ENCODE data around the gene CHMP4B.

The CHMP4B gene

GRCh38 chr20:33894798-33895197, 83.7 kb downstream of the CHMP4B start:
- FAIRE-seq (no peak), DNase-seq (ENCODE audit: low spot score) (no peak)

DNA sequence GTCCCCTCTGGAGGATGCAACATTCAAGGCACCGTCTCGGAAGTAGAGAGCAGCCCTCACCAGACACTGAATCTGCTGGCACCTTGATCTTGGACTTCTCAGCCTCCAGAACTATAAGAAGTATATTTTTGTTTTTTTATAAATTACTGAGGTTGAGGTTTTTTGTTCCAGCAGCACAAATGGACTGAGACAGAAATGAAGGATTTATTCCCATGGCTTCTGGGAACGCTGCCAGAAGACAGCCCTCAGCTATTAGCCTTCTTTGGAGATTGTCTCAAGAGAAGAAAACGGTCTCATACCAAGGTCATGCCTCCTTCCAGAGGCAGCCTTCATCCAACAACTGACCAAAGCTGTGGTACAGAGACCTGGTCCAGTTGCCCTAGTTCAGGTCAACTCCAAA, 85.4 kb downstream of the CHMP4B start:
- DNase-seq (ENCODE audit: low spot score) (no peak), FAIRE-seq (no peak)

- DNase-seq (ENCODE audit: low spot score): no peak
Observed at GRCh38 chr20:33897313-33897912, 86.3 kb downstream of the CHMP4B start.

DNA sequence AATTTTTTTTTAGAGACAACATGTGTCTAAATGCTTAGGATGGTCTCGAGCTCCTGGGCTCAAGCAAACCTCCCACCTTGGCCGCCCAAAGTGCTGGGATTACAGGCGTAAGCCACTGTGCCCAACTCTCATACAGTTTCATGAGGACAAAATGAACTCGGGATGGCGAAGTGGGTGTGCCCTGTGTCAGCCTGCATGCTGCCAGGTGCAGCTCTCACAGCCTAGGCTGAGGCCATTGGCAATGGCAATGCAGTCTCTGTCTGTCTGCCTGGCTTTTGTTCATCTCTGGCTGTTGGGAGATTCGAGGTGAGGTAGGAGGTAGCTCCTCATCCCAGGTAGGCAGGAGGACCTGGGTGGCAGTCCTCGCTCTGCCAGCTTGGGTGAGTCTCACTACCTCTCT, 88.0 kb downstream of the CHMP4B start:
- DNase-seq (ENCODE audit: low spot score) (no peak), FAIRE-seq (no peak)

More at GRCh38 chr20:33897313-33897912, 86.3 kb downstream of the CHMP4B start:
- no peak for FAIRE-seq

DNA sequence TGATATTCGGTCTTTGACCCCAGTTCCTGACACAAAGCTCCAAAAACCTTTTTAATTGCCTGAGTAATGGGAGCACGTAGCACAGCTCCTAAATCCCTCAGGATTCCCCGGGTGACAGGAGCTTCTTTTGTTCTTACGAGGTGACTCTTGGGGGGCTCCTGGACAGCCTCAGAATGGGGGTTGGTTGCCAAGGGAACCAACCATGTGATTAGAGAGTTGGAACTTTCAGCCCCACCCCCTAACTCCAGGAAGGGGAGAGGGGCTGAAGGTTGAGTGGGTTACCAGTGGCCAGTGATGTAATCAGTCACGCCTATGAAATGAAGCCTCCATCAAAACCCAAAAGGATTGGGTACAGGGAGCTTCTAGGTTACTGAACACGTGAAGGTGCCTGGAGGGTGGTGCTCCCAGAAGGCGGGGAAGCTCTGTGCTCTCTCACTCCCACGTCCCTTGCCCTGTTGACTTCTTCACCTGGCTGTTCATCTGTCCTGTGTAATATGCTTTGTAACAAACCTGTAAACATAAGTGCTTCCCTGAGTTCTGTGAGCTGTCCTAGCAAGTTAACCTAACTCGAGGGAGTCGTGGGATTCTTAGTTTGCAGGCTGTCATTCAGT, 89.5 kb downstream of the CHMP4B start:
- DNase-seq (ENCODE audit: low spot score) (no peak), FAIRE-seq (no peak)

DNA sequence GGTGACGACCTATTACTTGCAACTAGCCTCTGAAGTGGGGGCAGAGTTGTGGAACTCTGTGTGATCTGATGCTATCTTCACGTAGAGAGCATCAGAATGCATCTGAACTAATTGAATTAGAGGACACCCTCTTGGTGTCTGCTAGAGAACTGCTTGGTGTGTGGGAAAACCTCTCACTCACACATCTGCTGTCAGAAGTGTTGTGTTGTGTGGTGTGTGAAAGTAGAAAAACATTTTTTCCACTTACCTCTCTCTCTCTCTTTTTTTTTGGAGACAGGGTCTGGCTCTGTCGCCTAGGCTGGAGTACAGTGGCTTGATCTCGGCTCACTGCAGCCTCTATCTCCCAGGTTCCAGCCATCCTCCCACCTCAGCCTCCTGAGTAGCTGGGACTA, 90.0 kb downstream of the CHMP4B start:
- DNase-seq (ENCODE audit: low spot score): no peak
- no peak for FAIRE-seq

DNA sequence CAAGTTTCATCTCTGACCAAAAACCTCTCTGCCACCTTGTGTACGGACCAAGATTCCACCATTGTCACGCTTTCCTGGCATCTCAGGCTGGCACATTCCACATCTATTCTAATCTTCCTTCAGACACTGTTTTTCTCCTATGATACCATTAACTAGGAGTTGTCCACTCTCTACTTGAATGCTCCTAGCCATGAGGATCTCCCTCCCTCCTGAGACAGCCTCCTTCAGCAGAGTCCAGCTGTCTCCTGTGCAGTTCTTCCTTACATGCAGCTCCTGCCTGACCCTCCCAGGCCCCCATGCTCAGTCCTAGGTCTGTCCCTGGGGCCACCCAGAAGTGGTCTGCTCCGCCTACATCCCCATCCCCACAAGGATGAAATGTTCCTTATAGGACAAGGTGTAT, 90.9 kb downstream of the CHMP4B start:
- no peak for DNase-seq (ENCODE audit: low spot score)
- no peak for FAIRE-seq
